Measurements from ENCODE around the gene CACNA1A.

DNA sequence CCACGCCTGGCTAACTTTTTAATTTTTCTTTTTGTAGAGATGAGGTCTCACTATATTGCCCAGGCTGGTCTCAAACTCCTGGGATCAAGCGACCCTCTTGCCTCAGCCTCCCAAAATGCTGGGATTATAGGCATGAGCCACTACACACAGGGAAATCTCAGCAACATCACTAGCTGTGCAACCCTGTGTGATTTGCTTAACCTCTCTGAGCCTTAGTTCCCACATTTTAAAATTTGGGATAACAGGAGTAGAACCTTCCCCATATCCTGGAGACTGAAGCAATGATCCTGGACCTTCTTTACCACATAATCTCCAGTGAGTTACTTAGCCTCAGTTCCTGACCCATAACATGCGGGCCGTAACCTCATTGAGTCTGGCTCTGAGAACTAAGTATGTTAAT, 217.0 kb downstream of the CACNA1A start:
- no peak for TF ChIP-seq POLR2A (IDR thresholded peaks at IDR 0.05)
- TF ChIP-seq, protein P1, sequence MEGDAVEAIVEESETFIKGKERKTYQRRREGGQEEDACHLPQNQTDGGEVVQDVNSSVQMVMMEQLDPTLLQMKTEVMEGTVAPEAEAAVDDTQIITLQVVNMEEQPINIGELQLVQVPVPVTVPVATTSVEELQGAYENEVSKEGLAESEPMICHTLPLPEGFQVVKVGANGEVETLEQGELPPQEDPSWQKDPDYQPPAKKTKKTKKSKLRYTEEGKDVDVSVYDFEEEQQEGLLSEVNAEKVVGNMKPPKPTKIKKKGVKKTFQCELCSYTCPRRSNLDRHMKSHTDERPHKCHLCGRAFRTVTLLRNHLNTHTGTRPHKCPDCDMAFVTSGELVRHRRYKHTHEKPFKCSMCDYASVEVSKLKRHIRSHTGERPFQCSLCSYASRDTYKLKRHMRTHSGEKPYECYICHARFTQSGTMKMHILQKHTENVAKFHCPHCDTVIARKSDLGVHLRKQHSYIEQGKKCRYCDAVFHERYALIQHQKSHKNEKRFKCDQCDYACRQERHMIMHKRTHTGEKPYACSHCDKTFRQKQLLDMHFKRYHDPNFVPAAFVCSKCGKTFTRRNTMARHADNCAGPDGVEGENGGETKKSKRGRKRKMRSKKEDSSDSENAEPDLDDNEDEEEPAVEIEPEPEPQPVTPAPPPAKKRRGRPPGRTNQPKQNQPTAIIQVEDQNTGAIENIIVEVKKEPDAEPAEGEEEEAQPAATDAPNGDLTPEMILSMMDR (IDR thresholded peaks at IDR 0.05): no peak

All from heart left ventricle (tissue), 13 donors.